Prostate gland (tissue), 2 donors: ENCODE results near the gene FOSL1. TPM values are rescaled to one million over a fixed set of nuclear protein-coding genes. Genes with fewer than 3 reads are reported as not detected.
"Not testable (repeated sequence)": the region's sequence is repeated elsewhere in the genome, so short reads cannot be mapped to it uniquely, and the experiment has no call there.

ENCODE experiments used
- DNase-seq: peaks from one replicate; pipeline ENCODE4 v3.0.0-alpha.2; 2019; ENCODE audit warnings: low spot score
- H3K27ac ChIP-seq, 2 donors: fragments of 200-600 bp; sonication (generic); 2 replicates each; pipeline ENCODE4 v1.5.1; 2017 to 2019
- H3K27me3 ChIP-seq: fragments of 200-600 bp; sonication (generic); replicated peaks from 2 replicates; pipeline ENCODE4 v1.5.1; 2019; ENCODE audit not compliant: insufficient read depth
- H3K36me3 ChIP-seq, 2 donors: fragments of 200-600 bp; sonication (generic); 1 replicate in 1 of 2; 2 replicates in 1 of 2; pipeline versions ENCODE4 v1.5.1 to v1.8.1; 2017 to 2019
- H3K4me1 ChIP-seq: fragments of 200-600 bp; sonication (generic); replicated peaks from 2 replicates; pipeline ENCODE4 v1.5.1; 2019
- H3K4me3 ChIP-seq, 2 donors: fragments of 200-600 bp; sonication (generic); 2 replicates each; pipeline ENCODE4 v1.5.1; 2017 to 2019
- H3K9me3 ChIP-seq: fragments of 200-600 bp; sonication (generic); 2 replicates; pipeline ENCODE4 v1.5.1; 2017
- CTCF ChIP-seq, 4 experiments: fragments of 200-600 bp in 2 of 4; fragments of 450-650 bp in 2 of 4; sonication (generic) in 2 of 4; IDR thresholded peaks; 1 replicate in 3 of 4; 2 replicates in 1 of 4; pipeline ENCODE4 v1.5.1; 2016 to 2019; ENCODE audit warnings: antibody characterized with exemption in 4 of 4, mild to moderate bottlenecking in 2 of 4, moderate library complexity in 2 of 4
- POLR2A ChIP-seq: fragments of 450-650 bp; IDR thresholded peaks from one replicate; pipeline ENCODE4 v1.6.1; 2016; ENCODE audit warnings: antibody characterized with exemption, mild to moderate bottlenecking
- POLR2AphosphoS5 ChIP-seq: sonication (generic); formaldehyde crosslinking; IDR thresholded peaks from one replicate; pipeline ENCODE4 v1.6.1; 2017; ENCODE audit warnings: antibody characterized with exemption
- WGBS: methylation state at CpG from one replicate; pipeline ENCODE4 v1.1.5; 2018; 5-methylcytosine and 5-hydroxymethylcytosine counted together
- intact Hi-C: fragments of 100-400 bp; cut with DNase I; formaldehyde crosslinking; loops from one replicate; pipeline ENCODE4 v1.14.2; 2022
- total RNA-seq, 2 donors: library from RNA; depleted of rRNA; stranded (reverse); fragments of >200 nt; gene quantifications; one replicate each; pipeline ENCODE4 v1.1.0, GENCODE V29; 2016

The FOSL1 gene
- total RNA-seq, 2 donors from 2014 or later: 2.6 to 3.4 TPM

DNA sequence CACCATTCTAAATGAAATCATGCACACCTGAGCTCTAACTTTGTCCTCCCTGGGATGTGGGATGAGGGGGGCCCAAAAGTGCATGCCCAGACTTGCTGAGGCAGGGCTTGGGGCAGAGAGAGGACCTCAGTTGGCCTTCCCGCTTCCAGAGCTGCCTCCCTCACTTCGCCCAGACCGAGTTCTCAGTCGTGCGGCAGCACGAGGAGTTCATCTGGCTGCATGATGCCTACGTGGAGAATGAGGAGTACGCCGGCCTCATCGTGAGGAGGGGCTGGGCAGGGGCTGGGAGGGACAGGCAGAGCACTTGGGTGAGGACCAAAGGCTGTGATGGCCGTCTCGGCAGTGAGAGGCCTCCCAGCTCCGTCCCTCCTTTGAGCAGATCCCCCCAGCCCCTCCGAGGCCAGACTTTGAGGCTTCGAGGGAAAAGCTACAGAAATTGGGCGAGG, 50.4 kb downstream of the FOSL1 start:
- Histone ChIP-seq H3K4me1 (no peaks in the 10 kb centered on the region), H3K4me3 (no peak overlapping the region), H3K36me3 (peaks cover 0 to 21% of the 10 kb centered on the region in 2 donors), H3K27me3 (no peaks in the 10 kb centered on the region), H3K9me3 (no peaks in the 10 kb centered on the region), H3K27ac (no peak overlapping the region)
- intact Hi-C loops: no loop called here
- 44% methylated on average over 16 of the region's 16 CpGs for WGBS
- DNase-seq: no peak
- TF ChIP-seq POLR2AphosphoS5: no peak
- TF ChIP-seq CTCF (IDR thresholded peaks at IDR 0.05): no peak
- no peak for TF ChIP-seq POLR2A

GRCh38 chr11:65849366-65849765, 50.8 kb downstream of the FOSL1 start:
- Histone ChIP-seq H3K27me3 (no peaks in the 10 kb centered on the region), H3K36me3 (peaks cover 0 to 19% of the 10 kb centered on the region in 2 donors), H3K27ac (no peak overlapping the region), H3K4me1 (no peaks in the 10 kb centered on the region), H3K4me3 (no peak overlapping the region), H3K9me3 (no peaks in the 10 kb centered on the region)
- no peak for DNase-seq
- TF ChIP-seq POLR2AphosphoS5 (no peak), CTCF (IDR thresholded peaks at IDR 0.05) (no peak), POLR2A (no peak)
- WGBS: 54% methylated on average over 8 of the region's 8 CpGs
- intact Hi-C loops: no loop called here

DNA sequence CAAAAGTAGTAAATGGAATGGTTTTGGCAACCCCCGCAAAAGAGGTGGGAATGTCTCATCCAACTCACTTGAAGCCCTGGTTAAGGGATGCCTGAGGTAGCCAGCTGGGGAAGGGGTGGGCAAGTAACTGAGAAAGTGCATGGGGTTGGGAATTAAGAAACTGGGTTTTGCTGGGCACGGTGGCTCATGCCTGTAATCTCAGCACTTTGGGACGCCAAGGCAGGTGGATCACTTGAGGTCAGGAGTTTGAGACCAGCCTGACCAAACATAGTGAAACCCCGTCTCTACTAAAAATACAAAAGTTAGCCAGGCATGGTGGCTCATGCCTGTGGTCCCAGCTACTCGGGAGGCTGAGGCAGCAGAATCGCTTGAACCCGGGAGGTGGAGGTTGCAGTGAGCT, 51.5 kb downstream of the FOSL1 start:
- H3K4me3 ChIP-seq, H3K4me1 ChIP-seq, DNase-seq, intact Hi-C loops, H3K27ac ChIP-seq, H3K9me3 ChIP-seq, H3K27me3 ChIP-seq: not testable (repeated sequence)
- peaks cover 0 to 12% of the 10 kb centered on the region in 2 donors for H3K36me3 ChIP-seq
- WGBS: 57% methylated on average over 7 of the region's 7 CpGs

DNA sequence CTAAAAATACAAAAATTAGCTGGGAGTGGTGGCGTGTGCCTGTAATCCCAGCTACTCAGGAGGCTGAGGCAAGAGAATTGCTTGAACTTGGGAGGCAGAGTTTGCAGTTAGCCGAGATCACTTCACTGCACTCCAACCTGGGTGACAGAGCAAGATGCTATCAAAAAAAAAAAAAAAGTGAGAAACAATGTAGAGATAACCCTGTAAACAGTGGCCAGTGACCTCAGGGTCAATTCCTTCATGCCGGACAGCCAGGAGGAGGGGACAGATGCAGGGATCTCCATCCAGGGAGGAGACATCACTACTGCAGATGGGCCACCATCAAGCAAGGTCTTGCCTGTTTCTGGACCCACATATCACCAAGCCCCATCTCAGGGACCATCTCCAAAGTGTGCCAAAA, 52.4 kb downstream of the FOSL1 start:
- Histone ChIP-seq H3K27me3 (no peaks in the 10 kb centered on the region), H3K27ac (no peak overlapping the region), H3K36me3 (peaks cover 0 to 9% of the 10 kb centered on the region in 2 donors), H3K9me3 (no peaks in the 10 kb centered on the region), H3K4me3 (no peak overlapping the region), H3K4me1 (no peaks in the 10 kb centered on the region)
- TF ChIP-seq POLR2AphosphoS5: no peak
- no peak for TF ChIP-seq CTCF (IDR thresholded peaks at IDR 0.05)
- no peak for TF ChIP-seq POLR2A
- WGBS: 77% methylated on average over 3 of the region's 3 CpGs
- no peak for DNase-seq
- intact Hi-C loops: no loop called here

DNA sequence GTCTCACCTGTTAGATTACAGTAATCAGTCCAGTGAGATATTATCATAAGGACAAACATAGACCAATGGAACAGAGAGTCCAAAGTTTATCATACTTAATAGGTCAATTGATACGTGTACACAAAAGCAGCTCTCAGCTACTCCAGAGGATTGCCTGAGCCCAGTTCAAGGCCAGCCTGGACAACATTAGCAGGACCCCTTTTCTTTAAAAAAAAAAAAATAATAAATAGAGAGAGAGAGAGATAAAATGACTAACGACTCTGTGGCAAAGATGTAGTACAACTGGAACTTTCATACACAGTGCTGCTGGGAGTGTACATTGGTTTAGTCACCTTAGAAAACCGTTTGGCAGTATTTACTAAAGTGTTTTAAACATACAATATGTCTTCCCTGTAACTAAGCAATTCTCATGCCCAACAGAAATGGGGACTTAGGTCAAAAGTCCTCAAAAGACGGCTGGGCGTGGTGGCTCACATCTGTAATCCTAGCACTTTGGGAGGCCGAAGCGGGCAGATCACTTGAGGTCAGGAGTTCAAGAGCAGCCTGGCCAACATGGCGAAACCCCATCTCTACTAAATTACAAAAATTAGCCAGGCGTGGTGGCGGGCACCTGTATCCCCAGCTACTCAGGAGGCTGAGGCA, 55.8 kb downstream of the FOSL1 start:
- TF ChIP-seq POLR2A (no peak), CTCF (IDR thresholded peaks at IDR 0.05) (no peak), POLR2AphosphoS5 (no peak)
- WGBS: 79% methylated on average over 10 of the region's 10 CpGs
- Histone ChIP-seq H3K27me3 (no peaks in the 10 kb centered on the region), H3K36me3 (no peaks in the 10 kb centered on the region), H3K4me1 (no peaks in the 10 kb centered on the region), H3K9me3 (no peaks in the 10 kb centered on the region), H3K27ac (no peak overlapping the region), H3K4me3 (no peak overlapping the region)
- no peak for DNase-seq
- intact Hi-C loops: no loop called here
